K562 (cell line): ENCODE results near the gene DYNC1H1. TPM values are rescaled to one million over a fixed set of nuclear protein-coding genes. Genes with fewer than 3 reads are reported as not detected.

Experiments
- CC2D1A ChIP-seq: fragments of 450-650 bp; IDR thresholded peaks from 2 replicates; pipeline ENCODE4 v1.6.1; 2017; ENCODE audit warnings: mild to moderate bottlenecking
- DMBX1 ChIP-seq: fragments of 250-450 bp; sonication (Bioruptor Pico); IDR thresholded peaks from 2 replicates; pipeline ENCODE4 v1.8.0; 2022; ENCODE audit warnings: inconsistent platforms, mild to moderate bottlenecking, moderate library complexity, borderline replicate concordance
- FIP1L1 ChIP-seq: fragments of 200-400 bp; formaldehyde crosslinking; IDR thresholded peaks from 2 replicates; pipeline ENCODE4 v1.6.1; 2018; ENCODE audit warnings: mild to moderate bottlenecking, low read depth, low read length; ENCODE audit not compliant: poor library complexity, severe bottlenecking
- HNRNPLL ChIP-seq: fragments of 200-400 bp; formaldehyde crosslinking; IDR thresholded peaks from 2 replicates; pipeline ENCODE4 v1.6.1; 2017; ENCODE audit warnings: low read length, low read depth, mild to moderate bottlenecking; ENCODE audit not compliant: poor library complexity, severe bottlenecking
- JUN ChIP-seq, 2 experiments: sonication (generic) in 1 of 2; formaldehyde crosslinking in 1 of 2; IDR thresholded peaks; 2 replicates each; pipeline versions ENCODE4 v1.6.1 to v1.8.0; 2012 to 2022; ENCODE audit warnings: borderline replicate concordance in 2 of 2, mild to moderate bottlenecking in 2 of 2, improper control_type of control experiment in 1 of 2, low read depth in 1 of 2, low read length in 1 of 2, missing genetic modification reagents in 1 of 2
- MBD2 ChIP-seq: sonication (generic); IDR thresholded peaks from 2 replicates; pipeline ENCODE4 v1.6.1; 2016; ENCODE audit warnings: low read depth, borderline replicate concordance
- MTF1 ChIP-seq: fragments of 250-450 bp; sonication (Bioruptor Pico); IDR thresholded peaks from 2 replicates; pipeline ENCODE4 v1.9.0; 2021; ENCODE audit warnings: moderate library complexity, mild to moderate bottlenecking, inconsistent platforms, borderline replicate concordance
- POLR2AphosphoS5 ChIP-seq: IDR thresholded peaks from 2 replicates; pipeline ENCODE4 v1.6.1; 2011; ENCODE audit warnings: mild to moderate bottlenecking, low read depth, low read length, moderate library complexity; ENCODE audit not compliant: control insufficient read depth, insufficient read depth
- SMAD3 ChIP-seq: fragments of 450-650 bp; formaldehyde crosslinking; conservative IDR thresholded peaks from 2 replicates; pipeline ENCODE4 v1.4.0; 2020; ENCODE audit warnings: mild to moderate bottlenecking
- STAT5B ChIP-seq: fragments of 250-450 bp; sonication (Bioruptor Pico); IDR thresholded peaks from 2 replicates; pipeline ENCODE4 v1.8.0; 2021; ENCODE audit warnings: mild to moderate bottlenecking, inconsistent platforms
- U2AF1 ChIP-seq: fragments of 200-400 bp; formaldehyde crosslinking; optimal IDR thresholded peaks from 2 replicates; pipeline ENCODE3; 2017; ENCODE audit warnings: mild to moderate bottlenecking, low read depth, low read length, moderate library complexity
- ZC3H8 ChIP-seq: fragments of 450-650 bp; IDR thresholded peaks from 2 replicates; pipeline ENCODE4 v1.6.1; 2017
- ZNF76 ChIP-seq: fragments of 250-450 bp; sonication (Bioruptor Pico); IDR thresholded peaks from 2 replicates; pipeline ENCODE4 v1.4.0; 2020; ENCODE audit warnings: mild to moderate bottlenecking, moderate library complexity, borderline replicate concordance
- polyA plus RNA-seq, 8 experiments: library from polyadenylated mRNA; depleted of rRNA in 4 of 8; stranded (reverse) in 5 of 8; unstranded in 3 of 8; fragments of >200 nt; fragmentation: Nextera tagmentation in 2 of 8; fragmentation: Illumina TruSeq in 1 of 8; extraction: Ambion mirVana in 2 of 8; extraction: Trizol in 1 of 8; gene quantifications; 2 replicates each; pipeline versions ENCODE4 v1.2.1 to v1.2.3, GENCODE V29; 2011 to 2014; ENCODE audit warnings: inconsistent platforms in 1 of 8, missing spikeins in 1 of 8
- total RNA-seq, 7 experiments: library from RNA; depleted of rRNA in 6 of 7; stranded (reverse); fragments of >200 nt in 6 of 7; fragmentation: Illumina TruSeq in 2 of 7; extraction: Trizol in 2 of 7; gene quantifications; 2 replicates each; pipeline versions ENCODE4 v1.2.1 to v1.2.3, GENCODE V29; 2011 to 2021; ENCODE audit warnings: low replicate concordance in 1 of 7
- TF ChIP-seq, protein P1 (sequence below): fragments of 450-650 bp; IDR thresholded peaks from 2 replicates; pipeline ENCODE4 v1.6.1; 2016; ENCODE audit warnings: low read depth, mild to moderate bottlenecking, moderate library complexity
- TF ChIP-seq, protein P2 (sequence below): sonication (generic); formaldehyde crosslinking; IDR thresholded peaks from 2 replicates; pipeline ENCODE4 v1.8.0; 2022; ENCODE audit warnings: missing genetic modification reagents, mild to moderate bottlenecking, borderline replicate concordance
- TF ChIP-seq, protein P3 (sequence below): sonication (generic); formaldehyde crosslinking; IDR thresholded peaks from 2 replicates; pipeline ENCODE4 v1.8.0; 2022; ENCODE audit warnings: missing genetic modification reagents, mild to moderate bottlenecking, moderate library complexity, borderline replicate concordance
- TF ChIP-seq, protein P4 (sequence below): sonication (generic); formaldehyde crosslinking; IDR thresholded peaks from 2 replicates; pipeline ENCODE4 v1.8.0; 2022; ENCODE audit warnings: missing genetic modification reagents, mild to moderate bottlenecking, borderline replicate concordance
- TF ChIP-seq, protein P5 (sequence below): IDR thresholded peaks from 3 replicates; pipeline ENCODE4 v1.6.1; 2011; ENCODE audit warnings: borderline replicate concordance, mild to moderate bottlenecking, moderate library complexity; ENCODE audit not compliant: insufficient read length; ENCODE audit errors: extremely low read depth

DYNC1H1 gene
- total and polyA plus RNA-seq, 9 of the 15 experiments (the other 6 are each of a cell fraction or from before 2014, with no cell fraction given) = 31.9 to 335 (median 115) TPM

DNA sequence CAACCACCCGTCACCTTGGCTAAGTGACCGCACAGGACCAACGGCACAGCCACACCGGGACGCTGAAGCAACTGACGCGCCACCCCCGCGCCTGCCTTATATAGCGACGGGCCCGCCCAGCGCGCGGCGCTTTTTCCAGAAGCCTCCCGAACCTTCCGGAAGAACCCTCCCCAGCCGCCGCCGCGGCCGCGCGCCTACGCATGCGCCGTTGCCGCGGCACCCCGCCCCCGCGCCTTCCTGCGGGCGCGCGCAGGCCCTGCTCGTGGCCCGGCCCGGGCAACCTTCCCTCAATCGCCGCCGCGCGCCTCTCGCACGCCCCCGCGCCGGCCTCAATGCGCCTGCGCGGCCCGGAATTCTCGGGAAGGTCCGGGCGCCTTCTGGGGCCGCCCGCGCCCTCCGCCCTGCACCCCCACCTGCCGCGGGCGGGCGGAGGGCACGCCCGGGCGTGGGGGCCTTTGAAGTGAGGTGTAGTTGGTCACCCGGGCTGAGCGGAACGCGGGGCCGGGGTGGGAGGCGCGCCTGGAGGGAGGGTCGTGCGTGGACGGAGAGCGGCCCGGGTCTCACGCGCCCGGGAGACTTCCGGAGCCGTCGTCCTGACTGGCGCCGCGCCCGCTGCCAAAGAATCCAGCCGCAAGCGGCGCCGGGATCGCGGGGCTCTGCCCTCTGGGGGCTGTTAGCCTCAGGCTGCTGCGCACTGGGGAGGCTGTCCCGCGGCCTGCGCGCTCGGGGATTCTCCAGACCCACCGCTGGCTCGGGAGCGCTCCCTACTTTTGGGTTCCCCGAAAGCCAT is 122.8 kb downstream of the DYNC1H1 start, which contains the start of gene HSP90AA1 (continued):
- TF ChIP-seq, protein P1, sequence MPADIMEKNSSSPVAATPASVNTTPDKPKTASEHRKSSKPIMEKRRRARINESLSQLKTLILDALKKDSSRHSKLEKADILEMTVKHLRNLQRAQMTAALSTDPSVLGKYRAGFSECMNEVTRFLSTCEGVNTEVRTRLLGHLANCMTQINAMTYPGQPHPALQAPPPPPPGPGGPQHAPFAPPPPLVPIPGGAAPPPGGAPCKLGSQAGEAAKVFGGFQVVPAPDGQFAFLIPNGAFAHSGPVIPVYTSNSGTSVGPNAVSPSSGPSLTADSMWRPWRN = no peak
- TF ChIP-seq ZNF76 (CRISPR knock-in tag) = no peak
- TF ChIP-seq, protein P2, sequence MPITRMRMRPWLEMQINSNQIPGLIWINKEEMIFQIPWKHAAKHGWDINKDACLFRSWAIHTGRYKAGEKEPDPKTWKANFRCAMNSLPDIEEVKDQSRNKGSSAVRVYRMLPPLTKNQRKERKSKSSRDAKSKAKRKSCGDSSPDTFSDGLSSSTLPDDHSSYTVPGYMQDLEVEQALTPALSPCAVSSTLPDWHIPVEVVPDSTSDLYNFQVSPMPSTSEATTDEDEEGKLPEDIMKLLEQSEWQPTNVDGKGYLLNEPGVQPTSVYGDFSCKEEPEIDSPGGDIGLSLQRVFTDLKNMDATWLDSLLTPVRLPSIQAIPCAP (CRISPR knock-in tag) = no peak
- peak; percentile 83 for TF ChIP-seq MBD2
- TF ChIP-seq, protein P3, sequence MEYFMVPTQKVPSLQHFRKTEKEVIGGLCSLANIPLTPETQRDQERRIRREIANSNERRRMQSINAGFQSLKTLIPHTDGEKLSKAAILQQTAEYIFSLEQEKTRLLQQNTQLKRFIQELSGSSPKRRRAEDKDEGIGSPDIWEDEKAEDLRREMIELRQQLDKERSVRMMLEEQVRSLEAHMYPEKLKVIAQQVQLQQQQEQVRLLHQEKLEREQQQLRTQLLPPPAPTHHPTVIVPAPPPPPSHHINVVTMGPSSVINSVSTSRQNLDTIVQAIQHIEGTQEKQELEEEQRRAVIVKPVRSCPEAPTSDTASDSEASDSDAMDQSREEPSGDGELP (CRISPR knock-in tag) = peak; percentile 53; the same call in 1 of the 2 replicates
- no peak for TF ChIP-seq SMAD3 (CRISPR knock-in tag)
- peak; percentile 72 for TF ChIP-seq HNRNPLL
- no peak for TF ChIP-seq JUN (IDR thresholded peaks at IDR 0.05; ENCODE audit: borderline replicate concordance, low read depth, low read length)
- TF ChIP-seq JUN (CRISPR knock-in tag; IDR thresholded peaks at IDR 0.05; ENCODE audit: borderline replicate concordance) = no peak
- TF ChIP-seq, protein P4, sequence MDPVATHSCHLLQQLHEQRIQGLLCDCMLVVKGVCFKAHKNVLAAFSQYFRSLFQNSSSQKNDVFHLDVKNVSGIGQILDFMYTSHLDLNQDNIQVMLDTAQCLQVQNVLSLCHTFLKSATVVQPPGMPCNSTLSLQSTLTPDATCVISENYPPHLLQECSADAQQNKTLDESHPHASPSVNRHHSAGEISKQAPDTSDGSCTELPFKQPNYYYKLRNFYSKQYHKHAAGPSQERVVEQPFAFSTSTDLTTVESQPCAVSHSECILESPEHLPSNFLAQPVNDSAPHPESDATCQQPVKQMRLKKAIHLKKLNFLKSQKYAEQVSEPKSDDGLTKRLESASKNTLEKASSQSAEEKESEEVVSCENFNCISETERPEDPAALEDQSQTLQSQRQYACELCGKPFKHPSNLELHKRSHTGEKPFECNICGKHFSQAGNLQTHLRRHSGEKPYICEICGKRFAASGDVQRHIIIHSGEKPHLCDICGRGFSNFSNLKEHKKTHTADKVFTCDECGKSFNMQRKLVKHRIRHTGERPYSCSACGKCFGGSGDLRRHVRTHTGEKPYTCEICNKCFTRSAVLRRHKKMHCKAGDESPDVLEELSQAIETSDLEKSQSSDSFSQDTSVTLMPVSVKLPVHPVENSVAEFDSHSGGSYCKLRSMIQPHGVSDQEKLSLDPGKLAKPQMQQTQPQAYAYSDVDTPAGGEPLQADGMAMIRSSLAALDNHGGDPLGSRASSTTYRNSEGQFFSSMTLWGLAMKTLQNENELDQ (CRISPR knock-in tag) = no peak
- no peak for TF ChIP-seq MTF1 (CRISPR knock-in tag)
- TF ChIP-seq U2AF1 = peak; percentile 60
- TF ChIP-seq ZC3H8 = no peak
- peak; percentile 47; the same call in 1 of the 2 replicates for TF ChIP-seq DMBX1
- TF ChIP-seq, protein P5, sequence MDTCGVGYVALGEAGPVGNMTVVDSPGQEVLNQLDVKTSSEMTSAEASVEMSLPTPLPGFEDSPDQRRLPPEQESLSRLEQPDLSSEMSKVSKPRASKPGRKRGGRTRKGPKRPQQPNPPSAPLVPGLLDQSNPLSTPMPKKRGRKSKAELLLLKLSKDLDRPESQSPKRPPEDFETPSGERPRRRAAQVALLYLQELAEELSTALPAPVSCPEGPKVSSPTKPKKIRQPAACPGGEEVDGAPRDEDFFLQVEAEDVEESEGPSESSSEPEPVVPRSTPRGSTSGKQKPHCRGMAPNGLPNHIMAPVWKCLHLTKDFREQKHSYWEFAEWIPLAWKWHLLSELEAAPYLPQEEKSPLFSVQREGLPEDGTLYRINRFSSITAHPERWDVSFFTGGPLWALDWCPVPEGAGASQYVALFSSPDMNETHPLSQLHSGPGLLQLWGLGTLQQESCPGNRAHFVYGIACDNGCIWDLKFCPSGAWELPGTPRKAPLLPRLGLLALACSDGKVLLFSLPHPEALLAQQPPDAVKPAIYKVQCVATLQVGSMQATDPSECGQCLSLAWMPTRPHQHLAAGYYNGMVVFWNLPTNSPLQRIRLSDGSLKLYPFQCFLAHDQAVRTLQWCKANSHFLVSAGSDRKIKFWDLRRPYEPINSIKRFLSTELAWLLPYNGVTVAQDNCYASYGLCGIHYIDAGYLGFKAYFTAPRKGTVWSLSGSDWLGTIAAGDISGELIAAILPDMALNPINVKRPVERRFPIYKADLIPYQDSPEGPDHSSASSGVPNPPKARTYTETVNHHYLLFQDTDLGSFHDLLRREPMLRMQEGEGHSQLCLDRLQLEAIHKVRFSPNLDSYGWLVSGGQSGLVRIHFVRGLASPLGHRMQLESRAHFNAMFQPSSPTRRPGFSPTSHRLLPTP = no peak
- TF ChIP-seq STAT5B (CRISPR knock-in tag) = no peak
- peak; percentile 45 for TF ChIP-seq FIP1L1
- no peak for TF ChIP-seq CC2D1A
- TF ChIP-seq POLR2AphosphoS5 = peak; percentile 98
